Dermis microvascular lymphatic vessel endothelial cell (primary cell): ENCODE data around the gene LAMA1. TPM values are rescaled to one million over a fixed set of nuclear protein-coding genes. Genes with fewer than 3 reads are reported as not detected.

ENCODE experiments used
- DNase-seq, 2 donors: peaks; one replicate each; pipeline versions ENCODE4 v3.0.0 to v3.0.0-alpha.2; 2010; ENCODE audit warnings: low read depth in 2 of 2
- total RNA-seq: library from RNA; depleted of rRNA; stranded (reverse); fragments of >200 nt; gene quantifications from 2 replicates; pipeline ENCODE4 v1.2.1, GENCODE V29; 2014

The LAMA1 gene
- total RNA-seq, 1 donor from 2014 or later, result 0.13 TPM

- no peak for DNase-seq
Observed at GRCh38 chr18:7105943-7106342, 11.7 kb downstream of the LAMA1 start.

GRCh38 chr18:7105268-7105667, 12.3 kb downstream of the LAMA1 start:
- DNase-seq, result no peak

- DNase-seq, result no peak
Observed at GRCh38 chr18:7104649-7105048, 12.9 kb downstream of the LAMA1 start.

GRCh38 chr18:7102131-7102530, 15.5 kb downstream of the LAMA1 start:
- DNase-seq, result no peak

- DNase-seq, result no peak
Observed at GRCh38 chr18:7096838-7097237, 20.8 kb downstream of the LAMA1 start.

- no peak for DNase-seq
Observed at GRCh38 chr18:7094427-7094826, 23.2 kb downstream of the LAMA1 start.

GRCh38 chr18:7090771-7091170, 26.8 kb downstream of the LAMA1 start:
- no peak for DNase-seq

- DNase-seq, result no peak
Observed at GRCh38 chr18:7089369-7089768, 28.2 kb downstream of the LAMA1 start.

GRCh38 chr18:7084080-7085065, 33.2 kb downstream of the LAMA1 start:
- no peak for DNase-seq

GRCh38 chr18:7082671-7083070, 34.9 kb downstream of the LAMA1 start:
- DNase-seq, result no peak

- DNase-seq, result no peak
Observed at GRCh38 chr18:7079231-7079630, 38.4 kb downstream of the LAMA1 start.

GRCh38 chr18:7072593-7072992, 45.0 kb downstream of the LAMA1 start:
- DNase-seq, result no peak

- DNase-seq, result no peak
Observed at GRCh38 chr18:7071600-7071999, 46.0 kb downstream of the LAMA1 start.

- no peak for DNase-seq
Observed at GRCh38 chr18:7070466-7070865, 47.1 kb downstream of the LAMA1 start.

GRCh38 chr18:7068871-7069590, 48.6 kb downstream of the LAMA1 start:
- DNase-seq, result no peak

GRCh38 chr18:7066965-7067555, 50.5 kb downstream of the LAMA1 start:
- DNase-seq, result no peak

GRCh38 chr18:7065736-7066135, 51.9 kb downstream of the LAMA1 start:
- no peak for DNase-seq

- no peak for DNase-seq
Observed at GRCh38 chr18:7064346-7064745, 53.3 kb downstream of the LAMA1 start.

GRCh38 chr18:7062811-7063210, 54.8 kb downstream of the LAMA1 start:
- DNase-seq, result no peak

GRCh38 chr18:7062236-7062635, 55.4 kb downstream of the LAMA1 start:
- DNase-seq, result no peak

GRCh38 chr18:7059276-7059675, 58.3 kb downstream of the LAMA1 start:
- no peak for DNase-seq

GRCh38 chr18:7056026-7056425, 61.6 kb downstream of the LAMA1 start:
- DNase-seq, result no peak
